H1 (cell line): ENCODE measurements around the gene MORC4. TPM values are rescaled to one million over a fixed set of nuclear protein-coding genes. Genes with fewer than 3 reads are reported as not detected.

ENCODE experiments used
- CTCF ChIA-PET: fragments of 300-600 bp; sonication (Branson Sonifier 250); formaldehyde crosslinking; loops from one replicate; lab custom pipeline; 2021; ENCODE audit not compliant: partially characterized antibody; lab: Charles Lee
- POLR2A ChIA-PET: fragments of 300-600 bp; sonication (Branson Sonifier 250); formaldehyde crosslinking; loops from one replicate; lab custom pipeline; 2021; ENCODE audit warnings: inconsistent platforms; ENCODE audit not compliant: partially characterized antibody; lab: Charles Lee
- DNase-seq, 2 experiments: peaks; one replicate each; pipeline versions ENCODE4 v3.0.0 to v3.0.0-alpha.2; 2010 to 2022; ENCODE audit warnings: low spot score in 2 of 2, low read depth in 1 of 2, mixed read lengths in 1 of 2
- FAIRE-seq: peaks from 2 replicates; lab custom pipeline; 2011; peaks lifted over from hg19 to GRCh38; lab: Jason Lieb, UNC
- H2AFZ ChIP-seq: 2 replicates; pipeline ENCODE4 v1.8.1; 2012; ENCODE audit warnings: low read length, inconsistent platforms
- H2AK5ac ChIP-seq: 2 replicates; pipeline ENCODE4 v1.6.1; 2013; ENCODE audit warnings: low read depth, low read length
- H2BK120ac ChIP-seq: replicated peaks from 2 replicates; pipeline ENCODE3; 2013; ENCODE audit warnings: low read depth, low read length, inconsistent platforms
- H2BK12ac ChIP-seq: 2 replicates; pipeline ENCODE4 v1.6.1; 2013; ENCODE audit warnings: low read depth, low read length
- H2BK15ac ChIP-seq: 2 replicates; pipeline ENCODE4 v1.6.1; 2013; ENCODE audit warnings: low read length
- H2BK20ac ChIP-seq: 2 replicates; pipeline ENCODE4 v1.6.1; 2013; ENCODE audit warnings: low read length
- H2BK5ac ChIP-seq: 2 replicates; pipeline ENCODE4 v1.6.1; 2013; ENCODE audit warnings: low read depth, low read length
- H3K14ac ChIP-seq: 2 replicates; pipeline ENCODE4 v1.6.1; 2013; ENCODE audit warnings: inconsistent platforms; ENCODE audit not compliant: insufficient read length
- H3K18ac ChIP-seq: 2 replicates; pipeline ENCODE4 v1.6.1; 2013; ENCODE audit warnings: low read length; ENCODE audit errors: extremely low read depth
- H3K23ac ChIP-seq: 2 replicates; pipeline ENCODE4 v1.6.1; 2013; ENCODE audit warnings: inconsistent platforms; ENCODE audit not compliant: insufficient read length
- H3K23me2 ChIP-seq: 2 replicates; pipeline ENCODE4 v1.6.1; 2013; ENCODE audit warnings: low read depth, low read length
- H3K27ac ChIP-seq: 2 replicates; pipeline ENCODE4 v1.6.1; 2011; ENCODE audit warnings: low read depth, low read length, inconsistent platforms
- H3K27me3 ChIP-seq, 4 experiments: replicated peaks in 1 of 4; 1 replicate in 1 of 4; 2 replicates in 3 of 4; pipeline versions ENCODE4 v1.6.1 to v1.8.1; 2011 to 2013; ENCODE audit warnings: low read length in 3 of 4, mild to moderate bottlenecking in 3 of 4, inconsistent platforms in 2 of 4, mixed read lengths in 2 of 4, moderate library complexity in 1 of 4; ENCODE audit not compliant: control insufficient read depth in 3 of 4, insufficient read depth in 3 of 4; ENCODE audit errors: extremely low read depth in 1 of 4
- H3K36me3 ChIP-seq, 4 experiments: 2 replicates each; pipeline versions ENCODE4 v1.6.1 to v1.8.1; 2011 to 2013; ENCODE audit warnings: mild to moderate bottlenecking in 4 of 4, low read length in 3 of 4, moderate library complexity in 2 of 4, control low read depth in 1 of 4, inconsistent platforms in 1 of 4; ENCODE audit not compliant: insufficient read depth in 4 of 4, control insufficient read depth in 2 of 4
- H3K4ac ChIP-seq: replicated peaks from 2 replicates; pipeline ENCODE3; 2013; ENCODE audit warnings: low read length, low read depth, mixed read lengths, inconsistent platforms; ENCODE audit not compliant: insufficient read length
- H3K4me1 ChIP-seq, 4 experiments: replicated peaks in 1 of 4; 1 replicate in 1 of 4; 2 replicates in 3 of 4; pipeline versions ENCODE4 v1.6.1 to v1.8.1; 2011 to 2013; ENCODE audit warnings: low read length in 3 of 4, inconsistent platforms in 2 of 4, mixed read lengths in 1 of 4; ENCODE audit not compliant: insufficient read depth in 4 of 4, control insufficient read depth in 3 of 4
- H3K4me2 ChIP-seq, 2 experiments: 2 replicates each; pipeline versions ENCODE4 v1.6.1 to v1.8.1; 2011 to 2013; ENCODE audit warnings: low read depth in 2 of 2, low read length in 2 of 2, control low read depth in 1 of 2, inconsistent platforms in 1 of 2, mild to moderate bottlenecking in 1 of 2; ENCODE audit not compliant: insufficient read depth in 1 of 2
- H3K4me3 ChIP-seq, 4 experiments: fragments of 200-600, 300-600 bp in 1 of 4; sonication (generic), shearing (Covaris generic), sonication (Bioruptor Twin) in 1 of 4; 2 replicates each; pipeline versions ENCODE4 v1.5.1 to v1.8.1; 2011 to 2016; ENCODE audit warnings: low read length in 4 of 4, low read depth in 3 of 4, control low read depth in 2 of 4, inconsistent platforms in 2 of 4, mild to moderate bottlenecking in 2 of 4, mixed read lengths in 1 of 4, moderate library complexity in 1 of 4; ENCODE audit not compliant: insufficient read depth in 2 of 4; ENCODE audit errors: extremely low read depth in 1 of 4
- H3K56ac ChIP-seq: replicated peaks from 2 replicates; pipeline ENCODE3; 2013; ENCODE audit warnings: low read depth, mild to moderate bottlenecking, mixed read lengths, low read length, inconsistent platforms; ENCODE audit not compliant: insufficient read length
- H3K79me1 ChIP-seq: 2 replicates; pipeline ENCODE4 v1.6.1; 2013; ENCODE audit warnings: low read depth, low read length, control low read depth
- H3K79me2 ChIP-seq, 2 experiments: 2 replicates each; pipeline versions ENCODE4 v1.6.1 to v1.8.1; 2012 to 2013; ENCODE audit warnings: low read length in 2 of 2, mild to moderate bottlenecking in 2 of 2, inconsistent platforms in 1 of 2; ENCODE audit not compliant: insufficient read depth in 2 of 2, control insufficient read depth in 1 of 2
- H3K9ac ChIP-seq, 4 experiments: replicated peaks in 1 of 4; 1 replicate in 1 of 4; 2 replicates in 3 of 4; pipeline versions ENCODE4 v1.6.1 to v1.8.1; 2011 to 2013; ENCODE audit warnings: low read depth in 3 of 4, low read length in 3 of 4, control low read depth in 2 of 4, mild to moderate bottlenecking in 2 of 4, moderate library complexity in 2 of 4, inconsistent platforms in 1 of 4; ENCODE audit errors: extremely low read depth in 1 of 4
- H3K9me3 ChIP-seq, 2 experiments: 2 replicates each; pipeline versions ENCODE4 v1.6.1 to v1.8.1; 2012 to 2013; ENCODE audit warnings: mild to moderate bottlenecking in 2 of 2, moderate library complexity in 2 of 2, control low read depth in 1 of 2, inconsistent platforms in 1 of 2, low read depth in 1 of 2, low read length in 1 of 2, mixed read lengths in 1 of 2; ENCODE audit not compliant: insufficient read depth in 2 of 2
- H4K20me1 ChIP-seq, 2 experiments: replicated peaks in 1 of 2; 2 replicates each; pipeline versions ENCODE3 to v1.8.1; 2011 to 2013; ENCODE audit warnings: inconsistent platforms in 2 of 2, low read length in 2 of 2, mild to moderate bottlenecking in 1 of 2; ENCODE audit not compliant: insufficient read depth in 2 of 2, control insufficient read depth in 1 of 2
- H4K5ac ChIP-seq: 2 replicates; pipeline ENCODE4 v1.6.1; 2013; ENCODE audit warnings: low read length, low read depth, mixed read lengths, inconsistent platforms; ENCODE audit not compliant: insufficient read length
- H4K8ac ChIP-seq: 2 replicates; pipeline ENCODE4 v1.8.0; 2013; ENCODE audit warnings: mild to moderate bottlenecking, moderate library complexity, low read length, inconsistent platforms; ENCODE audit not compliant: insufficient read depth; ENCODE audit errors: extremely low read depth
- H4K91ac ChIP-seq: replicated peaks from 2 replicates; pipeline ENCODE3; 2013; ENCODE audit warnings: low read length, mixed read lengths, inconsistent platforms; ENCODE audit not compliant: insufficient read length
- BCL11A ChIP-seq, 2 experiments: IDR thresholded peaks; one replicate each; pipeline ENCODE4 v1.6.1; 2011; ENCODE audit warnings: low read depth in 2 of 2, low read length in 2 of 2, mild to moderate bottlenecking in 2 of 2
- CEBPB ChIP-seq: IDR thresholded peaks from 2 replicates; pipeline ENCODE4 v1.6.1; 2012; ENCODE audit warnings: low read depth, low read length
- RNF2 ChIP-seq: fragments of 200-900, 300-1000 bp; sonication (generic); IDR thresholded peaks from 2 replicates; pipeline ENCODE4 v1.7.1; 2016; ENCODE audit warnings: borderline replicate concordance, low read depth, mild to moderate bottlenecking, antibody characterized with exemption, low read length; ENCODE audit not compliant: poor library complexity, severe bottlenecking; ENCODE audit errors: missing control alignments
- SP1 ChIP-seq: IDR thresholded peaks from 2 replicates; pipeline ENCODE4 v1.6.1; 2011; ENCODE audit warnings: low read depth, low read length
- WGBS, 2 experiments: shearing (Covaris generic) in 1 of 2; methylation state at CpG; one replicate each; pipeline versions ENCODE4 v1.1.6 to v1.1.7; 2013 to 2015; ENCODE audit warnings: low lambda C conversion rate in 2 of 2, mixed read lengths in 2 of 2, inconsistent platforms in 1 of 2, low coverage in 1 of 2, missing lambda C conversion rate in 1 of 2; ENCODE audit not compliant: insufficient replicate concordance in 2 of 2, insufficient coverage in 1 of 2, insufficient read length in 1 of 2; ENCODE audit errors: extremely low coverage in 1 of 2, missing lambda C conversion rate in 1 of 2; 5-methylcytosine and 5-hydroxymethylcytosine counted together
- polyA plus RNA-seq, 7 experiments: library from polyadenylated mRNA; depleted of rRNA in 3 of 7; stranded (reverse) in 5 of 7; unstranded in 2 of 7; fragments of >200 nt in 5 of 7; fragments of 200-250 nt in 2 of 7; gene quantifications; 1 replicate in 5 of 7; 2 replicates in 1 of 7; 4 replicates in 1 of 7; pipeline versions ENCODE4 v1.2.1 to v1.2.3, GENCODE V29; 2011 to 2013; ENCODE audit warnings: missing spikeins in 2 of 7, mixed read lengths in 2 of 7
- total RNA-seq: library from RNA; stranded (reverse); fragmentation: NEBNext Ultra II Directional; extraction: Animal tissue kit (Norgen Biotek cat#: 25700); gene quantifications from 2 replicates; pipeline ENCODE4 v1.2.1, GENCODE V29; 2021
- TF ChIP-seq, protein P1 (sequence below): IDR thresholded peaks from 2 replicates; pipeline ENCODE4 v1.6.1; 2012; ENCODE audit warnings: low read length, inconsistent platforms
- TF ChIP-seq, protein P2 (sequence below): IDR thresholded peaks from 2 replicates; pipeline ENCODE4 v1.6.1; 2011; ENCODE audit warnings: low read depth, mild to moderate bottlenecking, low read length; ENCODE audit not compliant: insufficient read depth

The MORC4 gene
- total and polyA plus RNA-seq, 2 of the 8 experiments (the other 6 are each of a cell fraction or from before 2014, with no cell fraction given), result 1.4 to 2.5 TPM

GRCh38 chrX:106980952-106981626, 18.9 kb downstream of the MORC4 start:
- no peak overlapping the region for H2BK120ac ChIP-seq
- FAIRE-seq (no peak), DNase-seq (no peak)
- H2BK5ac ChIP-seq, result no peak overlapping the region
- H3K18ac ChIP-seq, result no peak overlapping the region
- H2AK5ac ChIP-seq, result no peak overlapping the region
- CTCF ChIA-PET, result interaction anchor here (0.5 kb wide), 1 partner anchor 795 kb away, joined by 3 read pairs; no protein-coding TSS in a partner anchor
- no peaks in the 10 kb centered on the region for H3K27me3 ChIP-seq
- WGBS, 2 experiments, result 93% methylated on average over 6 of the region's 6 CpGs; no CpG with 5 or more reads in 1 of the 2 experiments
- no peak overlapping the region for H3K9ac ChIP-seq
- H4K8ac ChIP-seq, result no peak overlapping the region
- H3K4me2 ChIP-seq, result no peak overlapping the region
- H3K27ac ChIP-seq, result no peak overlapping the region
- H2BK12ac ChIP-seq, result no peak overlapping the region
- H3K4ac ChIP-seq, result no peak overlapping the region
- no peaks in the 10 kb centered on the region for H3K36me3 ChIP-seq
- no peak overlapping the region for H2BK15ac ChIP-seq
- no peak overlapping the region for H3K23ac ChIP-seq
- H2AFZ ChIP-seq, result no peak overlapping the region
- H3K4me3 ChIP-seq, result no peak overlapping the region
- no peak overlapping the region for H3K14ac ChIP-seq
- no peak overlapping the region for H4K91ac ChIP-seq
- H4K5ac ChIP-seq, result no peak overlapping the region
- no peaks in the 10 kb centered on the region for H3K79me2 ChIP-seq
- no peaks in the 10 kb centered on the region for H3K9me3 ChIP-seq
- POLR2A ChIA-PET, result no interaction called here
- no peak overlapping the region for H2BK20ac ChIP-seq
- H3K79me1 ChIP-seq, result no peaks in the 10 kb centered on the region
- no peak overlapping the region for H3K56ac ChIP-seq
- H3K23me2 ChIP-seq, result no peaks in the 10 kb centered on the region
- H4K20me1 ChIP-seq, result no peaks in the 10 kb centered on the region
- no peaks in the 10 kb centered on the region for H3K4me1 ChIP-seq
- TF ChIP-seq SP1 (no peak), BCL11A (IDR thresholded peaks at IDR 0.05; ENCODE audit: low read depth in 2 of 2, low read length in 2 of 2) (no peak), CEBPB (no peak), RNF2 (no peak)
- TF ChIP-seq, protein P1, sequence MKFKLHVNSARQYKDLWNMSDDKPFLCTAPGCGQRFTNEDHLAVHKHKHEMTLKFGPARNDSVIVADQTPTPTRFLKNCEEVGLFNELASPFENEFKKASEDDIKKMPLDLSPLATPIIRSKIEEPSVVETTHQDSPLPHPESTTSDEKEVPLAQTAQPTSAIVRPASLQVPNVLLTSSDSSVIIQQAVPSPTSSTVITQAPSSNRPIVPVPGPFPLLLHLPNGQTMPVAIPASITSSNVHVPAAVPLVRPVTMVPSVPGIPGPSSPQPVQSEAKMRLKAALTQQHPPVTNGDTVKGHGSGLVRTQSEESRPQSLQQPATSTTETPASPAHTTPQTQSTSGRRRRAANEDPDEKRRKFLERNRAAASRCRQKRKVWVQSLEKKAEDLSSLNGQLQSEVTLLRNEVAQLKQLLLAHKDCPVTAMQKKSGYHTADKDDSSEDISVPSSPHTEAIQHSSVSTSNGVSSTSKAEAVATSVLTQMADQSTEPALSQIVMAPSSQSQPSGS, result no peak
- TF ChIP-seq, protein P2, sequence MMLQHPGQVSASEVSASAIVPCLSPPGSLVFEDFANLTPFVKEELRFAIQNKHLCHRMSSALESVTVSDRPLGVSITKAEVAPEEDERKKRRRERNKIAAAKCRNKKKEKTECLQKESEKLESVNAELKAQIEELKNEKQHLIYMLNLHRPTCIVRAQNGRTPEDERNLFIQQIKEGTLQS, result no peak
